ENCODE results near the gene DNAJB8.

DNAJB8 gene

GRCh38 chr3:128438488-128439072, 28.1 kb downstream of the DNAJB8 start:
- peaks cover 27% of the 10 kb centered on the region for H3K4me1 ChIP-seq (ENCODE audit: control insufficient read depth, insufficient read depth, low read length)
- H3K27ac ChIP-seq (ENCODE audit: low read depth, low read length), result no peak overlapping the region
- peaks cover 59% of the 10 kb centered on the region for H3K27me3 ChIP-seq (ENCODE audit: control insufficient read depth, insufficient read depth, low read length)
- H3K36me3 ChIP-seq (ENCODE audit: control insufficient read depth, insufficient read depth, low read length), result no peaks in the 10 kb centered on the region
- H3K4me3 ChIP-seq (ENCODE audit: low read depth, low read length), result no peak overlapping the region
- H3K9me3 ChIP-seq (ENCODE audit: control insufficient read depth, insufficient read depth, low read depth, low read length), result no peaks in the 10 kb centered on the region
- H3K9ac ChIP-seq (ENCODE audit: low read length), result no peak overlapping the region

- no peaks in the 10 kb centered on the region for H3K36me3 ChIP-seq (ENCODE audit: control insufficient read depth, insufficient read depth, low read length)
- no peaks in the 10 kb centered on the region for H3K9me3 ChIP-seq (ENCODE audit: control insufficient read depth, insufficient read depth, low read depth, low read length)
- peaks cover 67% of the 10 kb centered on the region for H3K27me3 ChIP-seq (ENCODE audit: control insufficient read depth, insufficient read depth, low read length)
- H3K27ac ChIP-seq (ENCODE audit: low read depth, low read length), result no peak overlapping the region
- no peak overlapping the region for H3K4me3 ChIP-seq (ENCODE audit: low read depth, low read length)
- H3K9ac ChIP-seq (ENCODE audit: low read length), result no peak overlapping the region
- H3K4me1 ChIP-seq (ENCODE audit: control insufficient read depth, insufficient read depth, low read length), result peaks cover 43% of the 10 kb centered on the region
Measured at GRCh38 chr3:128436214-128436613, 30.5 kb downstream of the DNAJB8 start.

GRCh38 chr3:128435561-128435960, 31.1 kb downstream of the DNAJB8 start:
- Histone ChIP-seq H3K4me3 (ENCODE audit: low read depth, low read length) (no peak overlapping the region), H3K27ac (ENCODE audit: low read depth, low read length) (no peak overlapping the region), H3K9me3 (ENCODE audit: control insufficient read depth, insufficient read depth, low read depth, low read length) (no peaks in the 10 kb centered on the region), H3K27me3 (ENCODE audit: control insufficient read depth, insufficient read depth, low read length) (peaks cover 67% of the 10 kb centered on the region), H3K9ac (ENCODE audit: low read length) (no peak overlapping the region), H3K36me3 (ENCODE audit: control insufficient read depth, insufficient read depth, low read length) (no peaks in the 10 kb centered on the region), H3K4me1 (ENCODE audit: control insufficient read depth, insufficient read depth, low read length) (peaks cover 46% of the 10 kb centered on the region)

GRCh38 chr3:128435058-128435457, 31.6 kb downstream of the DNAJB8 start:
- peaks cover 47% of the 10 kb centered on the region for H3K4me1 ChIP-seq (ENCODE audit: control insufficient read depth, insufficient read depth, low read length)
- peaks cover 67% of the 10 kb centered on the region for H3K27me3 ChIP-seq (ENCODE audit: control insufficient read depth, insufficient read depth, low read length)
- no peak overlapping the region for H3K4me3 ChIP-seq (ENCODE audit: low read depth, low read length)
- H3K9me3 ChIP-seq (ENCODE audit: control insufficient read depth, insufficient read depth, low read depth, low read length), result no peaks in the 10 kb centered on the region
- no peak overlapping the region for H3K9ac ChIP-seq (ENCODE audit: low read length)
- H3K27ac ChIP-seq (ENCODE audit: low read depth, low read length), result no peak overlapping the region
- H3K36me3 ChIP-seq (ENCODE audit: control insufficient read depth, insufficient read depth, low read length), result no peaks in the 10 kb centered on the region

GRCh38 chr3:128434524-128434923, 32.2 kb downstream of the DNAJB8 start:
- no peaks in the 10 kb centered on the region for H3K9me3 ChIP-seq (ENCODE audit: control insufficient read depth, insufficient read depth, low read depth, low read length)
- peaks cover 68% of the 10 kb centered on the region for H3K27me3 ChIP-seq (ENCODE audit: control insufficient read depth, insufficient read depth, low read length)
- H3K27ac ChIP-seq (ENCODE audit: low read depth, low read length), result no peak overlapping the region
- H3K9ac ChIP-seq (ENCODE audit: low read length), result no peak overlapping the region
- no peaks in the 10 kb centered on the region for H3K36me3 ChIP-seq (ENCODE audit: control insufficient read depth, insufficient read depth, low read length)
- H3K4me1 ChIP-seq (ENCODE audit: control insufficient read depth, insufficient read depth, low read length), result peaks cover 43% of the 10 kb centered on the region
- H3K4me3 ChIP-seq (ENCODE audit: low read depth, low read length), result no peak overlapping the region

GRCh38 chr3:128433837-128434165, 32.9 kb downstream of the DNAJB8 start:
- H3K9me3 ChIP-seq (ENCODE audit: control insufficient read depth, insufficient read depth, low read depth, low read length), result no peaks in the 10 kb centered on the region
- H3K4me1 ChIP-seq (ENCODE audit: control insufficient read depth, insufficient read depth, low read length), result peaks cover 46% of the 10 kb centered on the region
- no peaks in the 10 kb centered on the region for H3K36me3 ChIP-seq (ENCODE audit: control insufficient read depth, insufficient read depth, low read length)
- H3K4me3 ChIP-seq (ENCODE audit: low read depth, low read length), result no peak overlapping the region
- H3K9ac ChIP-seq (ENCODE audit: low read length), result no peak overlapping the region
- peaks cover 67% of the 10 kb centered on the region for H3K27me3 ChIP-seq (ENCODE audit: control insufficient read depth, insufficient read depth, low read length)
- H3K27ac ChIP-seq (ENCODE audit: low read depth, low read length), result no peak overlapping the region

- no peaks in the 10 kb centered on the region for H3K36me3 ChIP-seq (ENCODE audit: control insufficient read depth, insufficient read depth, low read length)
- peak overlapping the region; percentile 58 for H3K4me3 ChIP-seq (ENCODE audit: low read depth, low read length)
- no peaks in the 10 kb centered on the region for H3K9me3 ChIP-seq (ENCODE audit: control insufficient read depth, insufficient read depth, low read depth, low read length)
- H3K27me3 ChIP-seq (ENCODE audit: control insufficient read depth, insufficient read depth, low read length), result peaks cover 72% of the 10 kb centered on the region
- peak overlapping the region; percentile 74 for H3K9ac ChIP-seq (ENCODE audit: low read length)
- H3K27ac ChIP-seq (ENCODE audit: low read depth, low read length), result peak overlapping the region; percentile 74; the same call in 1 of the 2 replicates
- peaks cover 50% of the 10 kb centered on the region for H3K4me1 ChIP-seq (ENCODE audit: control insufficient read depth, insufficient read depth, low read length)
Measured at GRCh38 chr3:128432971-128433836, 33.5 kb downstream of the DNAJB8 start.

GRCh38 chr3:128432301-128432970, 34.3 kb downstream of the DNAJB8 start:
- H3K27ac ChIP-seq (ENCODE audit: low read depth, low read length), result peak overlapping the region; percentile 74; the same call in 1 of the 2 replicates
- H3K27me3 ChIP-seq (ENCODE audit: control insufficient read depth, insufficient read depth, low read length), result peaks cover 79% of the 10 kb centered on the region
- no peaks in the 10 kb centered on the region for H3K9me3 ChIP-seq (ENCODE audit: control insufficient read depth, insufficient read depth, low read depth, low read length)
- H3K4me3 ChIP-seq (ENCODE audit: low read depth, low read length), result peak overlapping the region; percentile 54
- no peaks in the 10 kb centered on the region for H3K36me3 ChIP-seq (ENCODE audit: control insufficient read depth, insufficient read depth, low read length)
- peak overlapping the region; percentile 72 for H3K9ac ChIP-seq (ENCODE audit: low read length)
- H3K4me1 ChIP-seq (ENCODE audit: control insufficient read depth, insufficient read depth, low read length), result peaks cover 55% of the 10 kb centered on the region

- Histone ChIP-seq H3K9me3 (ENCODE audit: control insufficient read depth, insufficient read depth, low read depth, low read length) (no peaks in the 10 kb centered on the region), H3K27ac (ENCODE audit: low read depth, low read length) (peak overlapping the region; percentile 74; the same call in 1 of the 2 replicates), H3K36me3 (ENCODE audit: control insufficient read depth, insufficient read depth, low read length) (no peaks in the 10 kb centered on the region), H3K4me3 (ENCODE audit: low read depth, low read length) (peak overlapping the region; percentile 54), H3K9ac (ENCODE audit: low read length) (peak overlapping the region; percentile 72), H3K27me3 (ENCODE audit: control insufficient read depth, insufficient read depth, low read length) (peaks cover 85% of the 10 kb centered on the region), H3K4me1 (ENCODE audit: control insufficient read depth, insufficient read depth, low read length) (peaks cover 59% of the 10 kb centered on the region)
Measured at GRCh38 chr3:128431803-128432300, 34.8 kb downstream of the DNAJB8 start.

GRCh38 chr3:128430731-128431130, 36.0 kb downstream of the DNAJB8 start:
- Histone ChIP-seq H3K27ac (ENCODE audit: low read depth, low read length) (no peak overlapping the region), H3K4me1 (ENCODE audit: control insufficient read depth, insufficient read depth, low read length) (peaks cover 58% of the 10 kb centered on the region), H3K9me3 (ENCODE audit: control insufficient read depth, insufficient read depth, low read depth, low read length) (no peaks in the 10 kb centered on the region), H3K27me3 (ENCODE audit: control insufficient read depth, insufficient read depth, low read length) (peaks cover 88% of the 10 kb centered on the region), H3K36me3 (ENCODE audit: control insufficient read depth, insufficient read depth, low read length) (no peaks in the 10 kb centered on the region), H3K9ac (ENCODE audit: low read length) (no peak overlapping the region), H3K4me3 (ENCODE audit: low read depth, low read length) (no peak overlapping the region)

- Histone ChIP-seq H3K9ac (ENCODE audit: low read length) (no peak overlapping the region), H3K4me3 (ENCODE audit: low read depth, low read length) (no peak overlapping the region), H3K27me3 (ENCODE audit: control insufficient read depth, insufficient read depth, low read length) (peaks cover 88% of the 10 kb centered on the region), H3K27ac (ENCODE audit: low read depth, low read length) (no peak overlapping the region), H3K4me1 (ENCODE audit: control insufficient read depth, insufficient read depth, low read length) (peaks cover 54% of the 10 kb centered on the region), H3K36me3 (ENCODE audit: control insufficient read depth, insufficient read depth, low read length) (no peaks in the 10 kb centered on the region), H3K9me3 (ENCODE audit: control insufficient read depth, insufficient read depth, low read depth, low read length) (no peaks in the 10 kb centered on the region)
Measured at GRCh38 chr3:128430301-128430700, 36.4 kb downstream of the DNAJB8 start.
